HCT116 (cell line): ENCODE measurements around the gene SRGAP1. TPM values are rescaled to one million over a fixed set of nuclear protein-coding genes. Genes with fewer than 3 reads are reported as not detected.

ENCODE experiments used
- ATAC-seq: fragments of 200-7000 bp; cut with Tn5 transposase; 2 replicates; pipeline ENCODE4 v1.9.1; 2020; ENCODE audit warnings: mild to moderate bottlenecking, moderate library complexity
- BruUV-seq: library from RNA; stranded (reverse); fragments of 400-500 nt; replicated peaks from 2 replicates; lab custom pipeline; 2021; lab: Mats Ljungman, UMichigan
- CTCF ChIA-PET: fragments of 300-600 bp; sonication (Branson Sonifier 250); formaldehyde crosslinking; loops from one replicate; lab custom pipeline; 2021; ENCODE audit warnings: antibody characterized with exemption; lab: Charles Lee
- POLR2A ChIA-PET: fragments of 300-600, 350-600 bp; sonication (Branson Sonifier 250); formaldehyde crosslinking; loops from one replicate; lab custom pipeline; 2021; ENCODE audit warnings: antibody characterized with exemption; lab: Charles Lee
- RAD21 ChIA-PET, 2 experiments: fragments of 300-600 bp; sonication (Branson Sonifier 250); formaldehyde crosslinking; loops; one replicate each; lab custom pipeline; 2023; ENCODE audit warnings: low total read pairs in 2 of 2; ENCODE audit not compliant: uncharacterized antibody in 2 of 2, unreplicated experiment in 2 of 2, low non-redundant PET in 1 of 2; lab: Charles Lee
- DNase-seq: peaks from one replicate; pipeline ENCODE4 v3.0.0-alpha.2; 2010; ENCODE audit warnings: low read depth, low spot score
- H2AFZ ChIP-seq: fragments of 200-600 bp; shearing (Covaris generic), sonication (generic); 2 replicates; pipeline ENCODE4 v1.6.1; 2017; ENCODE audit warnings: low read depth, mixed run types, mixed read lengths, antibody characterized with exemption, low read length; ENCODE audit not compliant: poor library complexity, severe bottlenecking
- H3K27ac ChIP-seq: 2 replicates; pipeline ENCODE4 v1.5.1; 2012; ENCODE audit warnings: low read depth, low read length
- H3K27me3 ChIP-seq: fragments of 200-600 bp; sonication (generic); 2 replicates; pipeline ENCODE4 v1.6.1; 2016; ENCODE audit warnings: mixed run types, low read length, mixed read lengths; ENCODE audit not compliant: insufficient read depth
- H3K36me3 ChIP-seq, 2 experiments: fragments of 200-500 bp in 1 of 2; fragments of 200-600 bp in 1 of 2; sonication (Bioruptor generic) in 1 of 2; sonication (generic) in 1 of 2; 2 replicates each; pipeline versions ENCODE4 v1.5.1 to v1.6.1; 2014 to 2016; ENCODE audit warnings: low read length in 2 of 2, inconsistent platforms in 1 of 2, mixed read lengths in 1 of 2, mixed run types in 1 of 2; ENCODE audit not compliant: insufficient read depth in 2 of 2, control insufficient read depth in 1 of 2
- H3K4me1 ChIP-seq, 2 experiments: fragments of 200-600 bp in 1 of 2; sonication (generic) in 1 of 2; 2 replicates each; pipeline versions ENCODE4 v1.5.1 to v1.6.1; 2012 to 2017; ENCODE audit warnings: low read length in 2 of 2, inconsistent platforms in 1 of 2, mild to moderate bottlenecking in 1 of 2, mixed read lengths in 1 of 2, mixed run types in 1 of 2, moderate library complexity in 1 of 2; ENCODE audit not compliant: insufficient read depth in 2 of 2, control insufficient read depth in 1 of 2
- H3K4me2 ChIP-seq: fragments of 200-600 bp; sonication (generic); 2 replicates; pipeline ENCODE4 v1.6.1; 2017; ENCODE audit warnings: mixed run types, low read length, mixed read lengths
- H3K4me3 ChIP-seq, 2 experiments: fragments of 200-600 bp in 1 of 2; sonication (generic) in 1 of 2; replicated peaks in 1 of 2; 2 replicates each; pipeline ENCODE4 v1.5.1; 2011 to 2016; ENCODE audit warnings: low read length in 2 of 2, control low read depth in 1 of 2, low read depth in 1 of 2, mild to moderate bottlenecking in 1 of 2, mixed read lengths in 1 of 2, mixed run types in 1 of 2
- H3K79me2 ChIP-seq: fragments of 200-600 bp; sonication (generic); 2 replicates; pipeline ENCODE4 v1.6.1; 2017; ENCODE audit warnings: mild to moderate bottlenecking, mixed run types, low read length, moderate library complexity, mixed read lengths; ENCODE audit not compliant: insufficient read depth
- H3K9ac ChIP-seq: fragments of 200-600 bp; sonication (generic); 2 replicates; pipeline ENCODE4 v1.6.1; 2016; ENCODE audit warnings: low read length, mixed read lengths
- H3K9me2 ChIP-seq: fragments of 200-600 bp; sonication (generic), shearing (Covaris generic); 2 replicates; pipeline ENCODE4 v1.6.1; 2017; ENCODE audit warnings: mixed run types, mild to moderate bottlenecking, moderate library complexity; ENCODE audit not compliant: insufficient read depth
- H3K9me3 ChIP-seq, 2 experiments: fragments of 200-500 bp in 1 of 2; fragments of 200-600 bp in 1 of 2; sonication (Bioruptor generic) in 1 of 2; sonication (generic) in 1 of 2; 2 replicates each; pipeline ENCODE4 v1.6.1; 2014 to 2017; ENCODE audit warnings: low read length in 2 of 2, mixed read lengths in 2 of 2, inconsistent platforms in 1 of 2, low read depth in 1 of 2, mild to moderate bottlenecking in 1 of 2, mixed run types in 1 of 2, moderate library complexity in 1 of 2; ENCODE audit not compliant: control insufficient read depth in 1 of 2, insufficient read depth in 1 of 2
- H4K20me1 ChIP-seq: fragments of 200-600 bp; sonication (generic), shearing (Covaris generic); 2 replicates; pipeline ENCODE4 v1.6.1; 2017; ENCODE audit warnings: mixed run types, mild to moderate bottlenecking, moderate library complexity; ENCODE audit not compliant: insufficient read depth
- CBX3 ChIP-seq: IDR thresholded peaks from 2 replicates; pipeline ENCODE4 v1.6.1; 2012; ENCODE audit warnings: low read depth
- EGR1 ChIP-seq: IDR thresholded peaks from 2 replicates; pipeline ENCODE4 v1.6.1; 2012; ENCODE audit warnings: low read depth
- ELF1 ChIP-seq: IDR thresholded peaks from 2 replicates; pipeline ENCODE4 v1.6.1; 2012; ENCODE audit warnings: low read depth, borderline replicate concordance
- EZH2 ChIP-seq: fragments of 200-600 bp; sonication (generic); IDR thresholded peaks from 2 replicates; pipeline ENCODE4 v1.6.1; 2017; ENCODE audit warnings: antibody characterized with exemption, mixed run types
- EZH2phosphoT487 ChIP-seq: fragments of 200-600 bp; IDR thresholded peaks from 2 replicates; pipeline ENCODE4 v1.6.1; 2018; ENCODE audit warnings: antibody characterized with exemption, borderline replicate concordance
- FOSL1 ChIP-seq: IDR thresholded peaks from 2 replicates; pipeline ENCODE4 v1.6.1; 2012; ENCODE audit warnings: low read depth
- POLR2A ChIP-seq: IDR thresholded peaks from 2 replicates; pipeline ENCODE4 v1.7.0; 2011; ENCODE audit warnings: borderline replicate concordance; ENCODE audit not compliant: insufficient read depth, insufficient read length; ENCODE audit errors: extremely low read depth
- POLR2AphosphoS5 ChIP-seq: IDR thresholded peaks from 2 replicates; pipeline ENCODE4 v1.6.1; 2011; ENCODE audit warnings: mild to moderate bottlenecking, low read depth, low read length, moderate library complexity
- RAD21 ChIP-seq: IDR thresholded peaks from 2 replicates; pipeline ENCODE4 v1.6.1; 2012; ENCODE audit warnings: low read depth, mild to moderate bottlenecking
- SRF ChIP-seq: IDR thresholded peaks from 2 replicates; pipeline ENCODE4 v1.6.1; 2012; ENCODE audit warnings: low read depth
- YY1 ChIP-seq: IDR thresholded peaks from 2 replicates; pipeline ENCODE4 v1.6.1; 2011; ENCODE audit warnings: low read length, low read depth, moderate library complexity, mild to moderate bottlenecking; ENCODE audit not compliant: insufficient replicate concordance; ENCODE audit errors: extremely low read depth
- ZFX ChIP-seq: fragments of 450-650 bp; IDR thresholded peaks from 2 replicates; pipeline ENCODE4 v1.6.1; 2017
- ZNF274 ChIP-seq: fragments of 200-500 bp; sonication (Bioruptor generic); IDR thresholded peaks from 2 replicates; pipeline ENCODE4 v1.6.1; 2014; ENCODE audit warnings: mild to moderate bottlenecking, low read depth, low read length, inconsistent platforms
- intact Hi-C: fragments of 100-400 bp; cut with micrococcal nuclease; formaldehyde crosslinking; loops from 2 replicates; pipeline ENCODE4 v1.10.0; 2022
- total RNA-seq: library from RNA; stranded (reverse); gene quantifications from one replicate; pipeline ENCODE4 v1.2.1, GENCODE V29; 2021; ENCODE audit not compliant: unreplicated experiment
- TF ChIP-seq, protein P1 (sequence below): IDR thresholded peaks from 2 replicates; pipeline ENCODE4 v1.6.1; 2012
- TF ChIP-seq, protein P2 (sequence below): IDR thresholded peaks from 2 replicates; pipeline ENCODE4 v1.6.1; 2012; ENCODE audit warnings: low read depth
- TF ChIP-seq, protein P3 (sequence below): IDR thresholded peaks from 2 replicates; pipeline ENCODE4 v1.6.1; 2012
- TF ChIP-seq, protein P4 (sequence below): IDR thresholded peaks from 2 replicates; pipeline ENCODE4 v1.6.1; 2011; ENCODE audit warnings: mild to moderate bottlenecking, low read length, moderate library complexity; ENCODE audit not compliant: insufficient replicate concordance; ENCODE audit errors: extremely low read depth
- TF ChIP-seq, protein P5 (sequence below), 3 experiments: fragments of 200-600 bp in 1 of 3; sonication (generic) in 1 of 3; IDR thresholded peaks in 2 of 3; conservative IDR thresholded peaks in 1 of 3; 2 replicates each; pipeline ENCODE4 v1.5.1; 2012 to 2017; ENCODE audit warnings: low read depth in 2 of 3, low read length in 2 of 3, antibody characterized with exemption in 1 of 3, borderline replicate concordance in 1 of 3, control low read depth in 1 of 3, mild to moderate bottlenecking in 1 of 3, mixed read lengths in 1 of 3, mixed run types in 1 of 3, moderate library complexity in 1 of 3; ENCODE audit not compliant: insufficient read depth in 1 of 3

The SRGAP1 gene
- total RNA-seq, 1 experiment from 2014 or later, result 16.6 TPM

DNA sequence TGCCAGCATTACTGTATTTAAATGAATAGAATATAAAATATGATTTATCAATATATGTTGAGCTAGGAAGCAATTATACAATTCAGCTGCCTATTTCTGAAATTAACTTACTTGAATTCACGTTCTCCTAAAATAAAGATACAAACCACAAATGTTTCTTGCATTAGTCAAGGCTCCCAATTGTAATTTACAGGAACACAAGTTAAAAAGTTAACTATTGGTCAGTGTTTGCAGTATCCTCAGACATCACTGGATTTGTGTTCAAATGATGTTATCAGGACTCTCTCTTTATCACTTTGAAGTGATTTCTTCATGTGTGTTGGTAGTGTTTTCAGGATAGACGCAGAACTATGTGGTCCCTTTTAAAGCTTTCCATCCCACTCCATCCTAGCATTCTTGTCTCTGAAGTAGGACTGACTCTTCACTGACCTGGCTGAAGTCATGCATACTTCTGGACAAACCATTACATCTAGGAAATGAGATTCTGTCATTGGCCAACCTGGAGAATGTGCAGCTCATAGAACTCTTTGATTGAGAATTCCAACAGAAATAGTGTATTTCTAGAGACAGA is 221.5 kb downstream of the SRGAP1 start:
- BruUV-seq, result no TSS peak
- H3K9ac ChIP-seq, result no peak overlapping the region
- no peak overlapping the region for H3K27ac ChIP-seq
- H3K36me3 ChIP-seq, result peaks cover 0 to 3% of the 10 kb centered on the region in 2 experiments; a peak in 1 of 4 replicates
- ATAC-seq (no peak), DNase-seq (no peak)
- H3K9me3 ChIP-seq, result no peaks in the 10 kb centered on the region
- H3K4me2 ChIP-seq, result no peak overlapping the region
- no peak overlapping the region for H2AFZ ChIP-seq
- CTCF ChIA-PET, result interaction anchor here (0.7 kb wide), 1 partner anchor 21 kb away, joined by 3 read pairs; no protein-coding TSS in a partner anchor
- H3K27me3 ChIP-seq, result no peaks in the 10 kb centered on the region
- H3K4me1 ChIP-seq, result no peaks in the 10 kb centered on the region
- TF ChIP-seq EZH2phosphoT487, result no peak
- TF ChIP-seq, protein P1, sequence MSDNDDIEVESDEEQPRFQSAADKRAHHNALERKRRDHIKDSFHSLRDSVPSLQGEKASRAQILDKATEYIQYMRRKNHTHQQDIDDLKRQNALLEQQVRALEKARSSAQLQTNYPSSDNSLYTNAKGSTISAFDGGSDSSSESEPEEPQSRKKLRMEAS, result no peak
- TF ChIP-seq EZH2, result no peak
- no peak for TF ChIP-seq POLR2AphosphoS5
- TF ChIP-seq, protein P2, sequence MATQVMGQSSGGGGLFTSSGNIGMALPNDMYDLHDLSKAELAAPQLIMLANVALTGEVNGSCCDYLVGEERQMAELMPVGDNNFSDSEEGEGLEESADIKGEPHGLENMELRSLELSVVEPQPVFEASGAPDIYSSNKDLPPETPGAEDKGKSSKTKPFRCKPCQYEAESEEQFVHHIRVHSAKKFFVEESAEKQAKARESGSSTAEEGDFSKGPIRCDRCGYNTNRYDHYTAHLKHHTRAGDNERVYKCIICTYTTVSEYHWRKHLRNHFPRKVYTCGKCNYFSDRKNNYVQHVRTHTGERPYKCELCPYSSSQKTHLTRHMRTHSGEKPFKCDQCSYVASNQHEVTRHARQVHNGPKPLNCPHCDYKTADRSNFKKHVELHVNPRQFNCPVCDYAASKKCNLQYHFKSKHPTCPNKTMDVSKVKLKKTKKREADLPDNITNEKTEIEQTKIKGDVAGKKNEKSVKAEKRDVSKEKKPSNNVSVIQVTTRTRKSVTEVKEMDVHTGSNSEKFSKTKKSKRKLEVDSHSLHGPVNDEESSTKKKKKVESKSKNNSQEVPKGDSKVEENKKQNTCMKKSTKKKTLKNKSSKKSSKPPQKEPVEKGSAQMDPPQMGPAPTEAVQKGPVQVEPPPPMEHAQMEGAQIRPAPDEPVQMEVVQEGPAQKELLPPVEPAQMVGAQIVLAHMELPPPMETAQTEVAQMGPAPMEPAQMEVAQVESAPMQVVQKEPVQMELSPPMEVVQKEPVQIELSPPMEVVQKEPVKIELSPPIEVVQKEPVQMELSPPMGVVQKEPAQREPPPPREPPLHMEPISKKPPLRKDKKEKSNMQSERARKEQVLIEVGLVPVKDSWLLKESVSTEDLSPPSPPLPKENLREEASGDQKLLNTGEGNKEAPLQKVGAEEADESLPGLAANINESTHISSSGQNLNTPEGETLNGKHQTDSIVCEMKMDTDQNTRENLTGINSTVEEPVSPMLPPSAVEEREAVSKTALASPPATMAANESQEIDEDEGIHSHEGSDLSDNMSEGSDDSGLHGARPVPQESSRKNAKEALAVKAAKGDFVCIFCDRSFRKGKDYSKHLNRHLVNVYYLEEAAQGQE, result no peak
- no peak for TF ChIP-seq ZFX
- TF ChIP-seq CBX3, result no peak
- TF ChIP-seq ZNF274, result no peak
- TF ChIP-seq, protein P3, sequence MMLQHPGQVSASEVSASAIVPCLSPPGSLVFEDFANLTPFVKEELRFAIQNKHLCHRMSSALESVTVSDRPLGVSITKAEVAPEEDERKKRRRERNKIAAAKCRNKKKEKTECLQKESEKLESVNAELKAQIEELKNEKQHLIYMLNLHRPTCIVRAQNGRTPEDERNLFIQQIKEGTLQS, result no peak
- TF ChIP-seq FOSL1, result no peak
- TF ChIP-seq EGR1, result no peak
- no peak for TF ChIP-seq POLR2A
- TF ChIP-seq, protein P4, sequence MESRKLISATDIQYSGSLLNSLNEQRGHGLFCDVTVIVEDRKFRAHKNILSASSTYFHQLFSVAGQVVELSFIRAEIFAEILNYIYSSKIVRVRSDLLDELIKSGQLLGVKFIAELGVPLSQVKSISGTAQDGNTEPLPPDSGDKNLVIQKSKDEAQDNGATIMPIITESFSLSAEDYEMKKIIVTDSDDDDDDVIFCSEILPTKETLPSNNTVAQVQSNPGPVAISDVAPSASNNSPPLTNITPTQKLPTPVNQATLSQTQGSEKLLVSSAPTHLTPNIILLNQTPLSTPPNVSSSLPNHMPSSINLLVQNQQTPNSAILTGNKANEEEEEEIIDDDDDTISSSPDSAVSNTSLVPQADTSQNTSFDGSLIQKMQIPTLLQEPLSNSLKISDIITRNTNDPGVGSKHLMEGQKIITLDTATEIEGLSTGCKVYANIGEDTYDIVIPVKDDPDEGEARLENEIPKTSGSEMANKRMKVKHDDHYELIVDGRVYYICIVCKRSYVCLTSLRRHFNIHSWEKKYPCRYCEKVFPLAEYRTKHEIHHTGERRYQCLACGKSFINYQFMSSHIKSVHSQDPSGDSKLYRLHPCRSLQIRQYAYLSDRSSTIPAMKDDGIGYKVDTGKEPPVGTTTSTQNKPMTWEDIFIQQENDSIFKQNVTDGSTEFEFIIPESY, result no peak
- TF ChIP-seq, protein P5, sequence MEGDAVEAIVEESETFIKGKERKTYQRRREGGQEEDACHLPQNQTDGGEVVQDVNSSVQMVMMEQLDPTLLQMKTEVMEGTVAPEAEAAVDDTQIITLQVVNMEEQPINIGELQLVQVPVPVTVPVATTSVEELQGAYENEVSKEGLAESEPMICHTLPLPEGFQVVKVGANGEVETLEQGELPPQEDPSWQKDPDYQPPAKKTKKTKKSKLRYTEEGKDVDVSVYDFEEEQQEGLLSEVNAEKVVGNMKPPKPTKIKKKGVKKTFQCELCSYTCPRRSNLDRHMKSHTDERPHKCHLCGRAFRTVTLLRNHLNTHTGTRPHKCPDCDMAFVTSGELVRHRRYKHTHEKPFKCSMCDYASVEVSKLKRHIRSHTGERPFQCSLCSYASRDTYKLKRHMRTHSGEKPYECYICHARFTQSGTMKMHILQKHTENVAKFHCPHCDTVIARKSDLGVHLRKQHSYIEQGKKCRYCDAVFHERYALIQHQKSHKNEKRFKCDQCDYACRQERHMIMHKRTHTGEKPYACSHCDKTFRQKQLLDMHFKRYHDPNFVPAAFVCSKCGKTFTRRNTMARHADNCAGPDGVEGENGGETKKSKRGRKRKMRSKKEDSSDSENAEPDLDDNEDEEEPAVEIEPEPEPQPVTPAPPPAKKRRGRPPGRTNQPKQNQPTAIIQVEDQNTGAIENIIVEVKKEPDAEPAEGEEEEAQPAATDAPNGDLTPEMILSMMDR (IDR thresholded peaks at IDR 0.05 in 2 of 3, conservative IDR thresholded peaks at IDR 0.05 in 1 of 3; ENCODE audit: borderline replicate concordance in 1 of 3, insufficient read depth in 1 of 3, low read depth in 2 of 3, low read length in 2 of 3), result no peak
- no peak for TF ChIP-seq RAD21
- TF ChIP-seq SRF, result no peak
- TF ChIP-seq YY1, result no peak
- no peak for TF ChIP-seq ELF1
- TF ChIP-seq, all 23 proteins: peak for 0
- H3K4me3 ChIP-seq, result no peak overlapping the region
- H3K9me2 ChIP-seq, result no peaks in the 10 kb centered on the region
- ChIA-PET RAD21 (no interaction called here), POLR2A (no interaction called here)
- H4K20me1 ChIP-seq, result no peaks in the 10 kb centered on the region
- intact Hi-C loops, result no loop called here
- no peaks in the 10 kb centered on the region for H3K79me2 ChIP-seq
